Measurements from ENCODE around the gene GABBR1.

GRCh38 chr6:29532320-29532951 lies 100.5 kb downstream of the GABBR1 start:
- no peak for TF ChIP-seq JUND (CRISPR knock-in tag; IDR thresholded peaks at IDR 0.05)
- no peak for TF ChIP-seq PRDM15 (CRISPR knock-in tag; IDR thresholded peaks at IDR 0.05)
- TF ChIP-seq POLR2G (IDR thresholded peaks at IDR 0.05; ENCODE audit: low read depth, low read length) = no peak
- TF ChIP-seq, protein P1, sequence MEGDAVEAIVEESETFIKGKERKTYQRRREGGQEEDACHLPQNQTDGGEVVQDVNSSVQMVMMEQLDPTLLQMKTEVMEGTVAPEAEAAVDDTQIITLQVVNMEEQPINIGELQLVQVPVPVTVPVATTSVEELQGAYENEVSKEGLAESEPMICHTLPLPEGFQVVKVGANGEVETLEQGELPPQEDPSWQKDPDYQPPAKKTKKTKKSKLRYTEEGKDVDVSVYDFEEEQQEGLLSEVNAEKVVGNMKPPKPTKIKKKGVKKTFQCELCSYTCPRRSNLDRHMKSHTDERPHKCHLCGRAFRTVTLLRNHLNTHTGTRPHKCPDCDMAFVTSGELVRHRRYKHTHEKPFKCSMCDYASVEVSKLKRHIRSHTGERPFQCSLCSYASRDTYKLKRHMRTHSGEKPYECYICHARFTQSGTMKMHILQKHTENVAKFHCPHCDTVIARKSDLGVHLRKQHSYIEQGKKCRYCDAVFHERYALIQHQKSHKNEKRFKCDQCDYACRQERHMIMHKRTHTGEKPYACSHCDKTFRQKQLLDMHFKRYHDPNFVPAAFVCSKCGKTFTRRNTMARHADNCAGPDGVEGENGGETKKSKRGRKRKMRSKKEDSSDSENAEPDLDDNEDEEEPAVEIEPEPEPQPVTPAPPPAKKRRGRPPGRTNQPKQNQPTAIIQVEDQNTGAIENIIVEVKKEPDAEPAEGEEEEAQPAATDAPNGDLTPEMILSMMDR (CRISPR knock-in tag; IDR thresholded peaks at IDR 0.05) = no peak
- TF ChIP-seq HNF1A (IDR thresholded peaks at IDR 0.05; ENCODE audit: low read depth) = no peak
- no peak for TF ChIP-seq HNF1A (CRISPR knock-in tag; IDR thresholded peaks at IDR 0.05; ENCODE audit: borderline replicate concordance)
- TF ChIP-seq UBTF (CRISPR knock-in tag; IDR thresholded peaks at IDR 0.05) = no peak
- no peak for TF ChIP-seq IKZF4 (CRISPR knock-in tag; IDR thresholded peaks at IDR 0.05; ENCODE audit: borderline replicate concordance, low read depth, not compliant biosample characterization)
- no peak for TF ChIP-seq RFX5 (IDR thresholded peaks at IDR 0.05; ENCODE audit: low read depth, low read length)
- no peak for TF ChIP-seq TAF1 (CRISPR knock-in tag; IDR thresholded peaks at IDR 0.05)
